NT2/D1 (cell line): ENCODE measurements around the gene RINL.

Source experiments
- DNase-seq: peaks from one replicate; pipeline ENCODE4 v3.0.0-alpha.2; 2011; ENCODE audit warnings: low read depth, low spot score
- H3K27me3 ChIP-seq: 2 replicates; pipeline ENCODE4 v1.6.0; 2011; ENCODE audit warnings: mild to moderate bottlenecking; ENCODE audit not compliant: insufficient read length, insufficient read depth
- H3K36me3 ChIP-seq: 2 replicates; pipeline ENCODE4 v1.6.1; 2011; ENCODE audit warnings: mild to moderate bottlenecking, low read length, mixed read lengths; ENCODE audit not compliant: insufficient read depth, insufficient read length
- H3K4me1 ChIP-seq: 2 replicates; pipeline ENCODE4 v1.5.1; 2011; ENCODE audit not compliant: insufficient read depth, insufficient read length
- H3K4me3 ChIP-seq: 2 replicates; pipeline ENCODE4 v1.5.1; 2011; ENCODE audit warnings: low read depth; ENCODE audit not compliant: insufficient read length
- H3K9ac ChIP-seq: 2 replicates; pipeline ENCODE4 v1.6.0; 2011; ENCODE audit warnings: low read depth; ENCODE audit not compliant: insufficient read length
- H3K9me3 ChIP-seq: 2 replicates; pipeline ENCODE4 v1.5.1; 2011; ENCODE audit warnings: mild to moderate bottlenecking, low read length; ENCODE audit not compliant: insufficient read depth
- SUZ12 ChIP-seq: IDR thresholded peaks from 2 replicates; pipeline ENCODE4 v1.6.1; 2011; ENCODE audit not compliant: insufficient read length, insufficient read depth; ENCODE audit errors: extremely low read depth
- YY1 ChIP-seq: IDR thresholded peaks from 2 replicates; pipeline ENCODE4 v1.6.1; 2011; ENCODE audit not compliant: insufficient read length, insufficient read depth
- ZNF274 ChIP-seq: IDR thresholded peaks from 2 replicates; pipeline ENCODE4 v1.6.1; 2011; ENCODE audit warnings: mild to moderate bottlenecking, low read depth, low read length

Gene RINL

DNA sequence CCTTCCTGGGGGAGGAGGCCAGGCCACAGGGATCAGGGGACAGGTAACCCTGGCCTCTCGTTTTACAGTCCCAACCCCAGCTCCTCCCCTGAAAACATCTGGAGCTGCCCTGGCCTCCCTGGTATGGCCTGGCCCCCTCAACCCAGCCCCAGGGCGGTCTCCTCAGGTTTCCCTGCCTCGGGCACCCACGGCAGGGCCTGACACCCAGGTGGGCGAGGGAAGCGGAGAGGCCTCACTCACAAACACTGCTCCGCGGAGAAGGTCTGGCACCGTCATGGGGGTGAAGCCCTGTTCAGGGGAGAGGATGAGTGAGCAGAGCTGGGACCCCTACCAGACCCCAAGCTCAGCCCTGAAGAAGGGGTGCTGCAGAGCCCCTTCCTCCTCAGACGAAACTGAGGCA lies 40.5 kb upstream of the RINL start:
- Histone ChIP-seq H3K27me3 (no peaks in the 10 kb centered on the region), H3K4me1 (peaks cover 3% of the 10 kb centered on the region), H3K9ac (no peak overlapping the region), H3K36me3 (peaks cover 28% of the 10 kb centered on the region), H3K4me3 (no peak overlapping the region), H3K9me3 (no peaks in the 10 kb centered on the region)
- no peak for TF ChIP-seq YY1
- no peak for DNase-seq

DNA sequence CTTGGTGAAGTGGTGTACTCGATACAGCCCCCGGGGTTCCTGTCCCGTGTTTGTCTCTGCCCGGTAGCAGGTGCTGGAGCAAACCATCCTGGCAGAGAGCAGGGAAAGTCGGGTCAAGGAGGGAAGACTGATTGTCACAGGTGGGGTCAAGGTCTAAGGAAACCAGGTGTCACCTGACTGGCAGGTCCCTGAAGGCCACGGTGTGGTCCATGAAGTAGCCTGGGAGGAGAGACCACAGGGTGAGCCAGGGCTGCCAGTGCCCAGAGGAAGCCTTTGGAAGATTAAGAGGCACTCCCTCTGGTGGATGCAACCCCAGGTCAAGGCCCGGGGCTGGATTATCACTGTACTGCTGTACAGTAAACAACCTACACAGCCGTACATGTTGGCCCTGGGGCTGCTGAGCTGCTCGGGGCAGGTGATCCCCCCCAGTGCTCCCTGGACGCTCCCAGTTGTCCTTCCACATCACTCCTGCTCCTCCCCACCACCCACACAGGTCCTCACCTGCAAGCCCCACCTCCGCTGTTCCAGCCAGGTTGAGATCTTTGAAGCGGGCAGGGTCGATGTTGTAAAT lies 39.9 kb upstream of the RINL start:
- Histone ChIP-seq H3K9me3 (no peaks in the 10 kb centered on the region), H3K27me3 (no peaks in the 10 kb centered on the region), H3K36me3 (peaks cover 28% of the 10 kb centered on the region), H3K9ac (no peak overlapping the region), H3K4me1 (peaks cover 3% of the 10 kb centered on the region), H3K4me3 (no peak overlapping the region)
- DNase-seq, result no peak
- TF ChIP-seq ZNF274 (no peak), SUZ12 (no peak), YY1 (no peak)

DNA sequence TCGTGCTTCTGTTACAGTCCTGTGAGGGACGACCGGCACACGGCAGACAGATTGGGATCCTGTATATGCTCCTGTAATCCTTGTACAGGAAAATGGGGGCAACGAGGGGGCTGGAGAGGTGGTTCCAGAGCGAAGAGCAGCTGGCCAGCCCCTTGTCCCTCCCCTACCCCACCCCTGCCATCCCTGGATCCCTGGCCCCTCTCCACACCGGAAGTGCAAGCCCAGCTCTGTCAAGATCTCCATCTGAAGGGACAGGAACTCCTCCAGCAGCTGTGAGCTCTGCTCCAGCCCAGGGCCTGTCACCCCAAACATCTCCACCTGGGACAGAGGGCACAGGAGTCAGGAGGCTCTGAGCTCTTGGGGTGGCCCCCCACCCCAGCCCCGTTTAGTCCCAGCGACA lies 39.4 kb upstream of the RINL start:
- no peak for DNase-seq
- H3K4me3 ChIP-seq, result no peak overlapping the region
- H3K4me1 ChIP-seq, result peaks cover 3% of the 10 kb centered on the region
- H3K27me3 ChIP-seq, result no peaks in the 10 kb centered on the region
- no peaks in the 10 kb centered on the region for H3K9me3 ChIP-seq
- peaks cover 27% of the 10 kb centered on the region for H3K36me3 ChIP-seq
- no peak for TF ChIP-seq SUZ12
- TF ChIP-seq ZNF274, result no peak
- TF ChIP-seq YY1, result no peak
- H3K9ac ChIP-seq, result no peak overlapping the region

DNA sequence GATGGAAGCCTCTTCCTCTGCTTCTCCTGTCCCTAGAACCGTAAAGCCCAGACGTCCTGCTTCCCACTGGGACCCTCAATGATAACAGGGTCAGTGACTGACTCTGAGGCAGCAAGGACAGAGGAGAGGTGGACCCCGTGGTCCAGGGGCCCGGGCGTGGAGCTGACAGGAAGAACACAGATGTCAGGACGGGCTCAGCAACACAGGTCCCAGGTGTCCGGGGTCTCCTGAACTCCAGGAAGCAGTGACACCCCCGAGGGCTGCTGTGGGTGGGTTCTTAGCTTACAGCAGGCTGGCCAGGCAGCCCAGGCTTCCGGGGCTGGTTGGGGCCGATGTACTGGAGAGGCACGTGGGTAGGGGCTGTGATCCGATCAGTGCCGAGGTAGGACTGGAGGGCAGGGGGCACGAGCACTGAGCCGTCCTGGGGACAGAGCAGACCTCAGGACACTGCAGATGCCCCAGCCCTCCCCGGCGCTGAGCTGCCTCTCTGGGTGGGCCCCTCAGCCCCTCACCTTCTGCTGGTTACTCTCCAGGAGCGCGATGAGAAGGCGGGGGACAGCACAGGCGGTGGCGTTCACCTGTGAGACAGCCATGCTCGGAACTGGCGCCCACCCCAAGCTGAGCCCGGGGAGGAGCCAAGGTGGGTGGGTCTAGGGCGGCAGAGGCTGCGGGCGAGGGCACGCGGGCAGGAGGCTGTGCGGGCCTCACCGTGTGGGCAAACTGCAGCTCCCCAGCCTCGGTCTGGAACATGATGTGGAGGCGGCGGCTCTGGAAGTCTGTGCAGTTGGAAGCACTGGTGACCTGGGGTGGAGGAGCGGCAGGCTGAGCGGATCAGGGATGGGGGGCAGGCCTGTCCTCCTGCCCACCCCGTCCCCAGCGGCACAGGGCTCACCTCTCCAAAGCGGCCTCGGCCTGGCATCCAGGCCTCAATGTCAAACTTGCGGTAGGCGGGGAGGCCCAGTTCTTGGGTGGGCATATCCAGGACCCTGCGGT lies 37.5 kb upstream of the RINL start:
- no peaks in the 10 kb centered on the region for H3K27me3 ChIP-seq
- no peak overlapping the region for H3K9ac ChIP-seq
- no peak for TF ChIP-seq YY1
- no peak for TF ChIP-seq SUZ12
- TF ChIP-seq ZNF274, result no peak
- no peak for DNase-seq
- H3K9me3 ChIP-seq, result no peaks in the 10 kb centered on the region
- H3K36me3 ChIP-seq, result peaks cover 13% of the 10 kb centered on the region
- no peak overlapping the region for H3K4me3 ChIP-seq
- H3K4me1 ChIP-seq, result peaks cover 4% of the 10 kb centered on the region

DNA sequence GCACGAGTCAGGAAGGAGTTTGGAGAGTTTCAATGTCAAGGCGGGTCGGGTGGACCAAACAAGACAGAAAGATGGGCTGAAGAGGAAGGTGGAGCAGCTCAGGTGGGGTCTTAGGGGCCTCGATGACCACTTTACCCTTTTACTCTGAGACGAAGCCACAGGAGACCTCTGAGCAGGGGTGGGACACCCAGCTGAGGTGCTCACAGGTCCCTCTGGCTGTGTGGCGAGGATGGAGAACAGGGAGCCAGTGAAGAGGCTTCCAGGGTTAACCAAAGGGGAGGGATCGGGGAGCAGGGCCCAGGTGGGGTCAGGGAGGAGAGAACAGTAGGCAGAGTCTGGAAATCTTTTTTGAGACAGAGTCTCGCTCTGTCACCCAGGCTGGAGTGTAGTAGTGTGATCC lies 35.9 kb upstream of the RINL start:
- no peak overlapping the region for H3K9ac ChIP-seq
- no peak for DNase-seq
- H3K9me3 ChIP-seq, result no peaks in the 10 kb centered on the region
- no peaks in the 10 kb centered on the region for H3K27me3 ChIP-seq
- peaks cover 4% of the 10 kb centered on the region for H3K4me1 ChIP-seq
- TF ChIP-seq ZNF274 (no peak), YY1 (no peak), SUZ12 (no peak)
- H3K4me3 ChIP-seq, result no peak overlapping the region
- H3K36me3 ChIP-seq, result peaks cover 8% of the 10 kb centered on the region

DNA sequence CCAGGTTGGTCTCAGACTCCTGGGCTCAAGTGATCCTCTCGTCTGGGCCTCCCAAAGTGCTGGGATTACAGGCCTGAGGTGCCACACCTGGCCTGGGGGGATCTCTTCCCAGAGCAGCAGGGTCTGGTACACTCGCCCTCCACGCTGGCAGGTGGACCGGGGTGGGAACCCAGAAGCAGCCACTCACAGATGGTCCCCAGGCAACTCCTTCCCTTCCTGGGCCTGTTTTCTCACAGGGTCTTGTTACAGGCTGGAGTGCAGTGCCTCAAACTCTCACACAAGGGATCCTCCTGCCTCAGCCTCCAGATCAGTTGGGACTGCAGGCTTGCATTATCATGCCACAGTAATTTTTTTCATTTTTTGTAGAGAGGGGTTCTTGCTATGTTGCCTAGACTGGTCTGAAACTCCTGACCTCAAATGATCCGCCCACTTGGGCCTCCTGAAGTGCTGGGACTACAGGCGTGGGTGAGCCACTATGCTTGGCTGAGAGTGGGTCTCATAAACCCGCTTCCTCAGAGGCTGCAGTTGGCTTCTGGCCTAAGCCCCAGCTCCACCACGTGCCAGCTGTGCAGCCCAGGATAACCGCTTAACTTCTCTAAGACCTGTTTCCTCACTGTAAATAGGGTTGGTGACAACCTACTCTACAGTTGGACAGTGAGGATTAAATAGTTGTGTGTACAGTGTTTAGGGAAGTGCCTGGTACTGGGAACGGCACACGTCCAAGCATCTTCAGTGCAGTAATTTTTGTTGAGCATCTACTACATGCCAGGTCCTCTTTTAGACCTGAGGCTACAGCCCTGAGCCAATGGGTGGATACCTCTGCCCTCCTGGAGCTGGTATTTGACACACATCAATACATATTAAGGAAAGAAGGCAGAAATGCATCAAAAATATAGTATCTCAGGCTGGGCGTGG lies 34.8 kb upstream of the RINL start:
- DNase-seq, result no peak
- Histone ChIP-seq H3K4me1 (peaks cover 4% of the 10 kb centered on the region), H3K9ac (no peak overlapping the region), H3K27me3 (no peaks in the 10 kb centered on the region), H3K4me3 (no peak overlapping the region), H3K9me3 (no peaks in the 10 kb centered on the region), H3K36me3 (peaks cover 16% of the 10 kb centered on the region)
- no peak for TF ChIP-seq SUZ12
- no peak for TF ChIP-seq YY1
- no peak for TF ChIP-seq ZNF274

DNA sequence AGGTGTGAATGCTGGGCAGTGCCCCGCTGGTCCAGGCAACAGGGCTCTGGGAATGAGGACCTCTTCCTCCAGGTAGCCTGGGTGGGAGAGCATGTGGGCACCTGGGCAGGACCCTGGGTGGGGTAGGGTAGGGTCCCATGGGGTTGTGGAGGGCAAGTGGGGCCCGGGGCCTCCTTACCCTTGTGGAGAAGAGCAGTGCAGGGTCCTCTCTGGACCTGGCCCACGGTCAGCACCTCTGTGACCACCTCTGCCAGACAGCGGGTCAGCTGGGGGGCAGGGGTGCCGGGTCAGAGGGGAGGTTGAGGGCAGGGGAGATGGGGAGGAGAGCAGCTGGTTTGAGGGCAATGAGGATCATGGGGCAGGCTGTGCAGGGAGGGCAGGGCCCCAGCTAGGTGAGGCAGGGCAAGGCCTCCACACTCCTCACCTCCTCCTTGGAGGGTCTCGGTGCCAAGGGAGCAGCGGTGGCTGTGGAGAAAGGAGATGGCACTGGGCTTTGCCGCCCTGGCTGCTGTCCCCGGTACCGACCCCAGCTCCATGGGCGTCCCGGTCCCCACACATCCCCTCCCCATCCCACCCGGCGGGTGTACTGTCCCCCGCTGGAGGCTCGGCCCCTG lies 33.4 kb upstream of the RINL start:
- Histone ChIP-seq H3K9me3 (peaks cover 6% of the 10 kb centered on the region; the same call in 1 of the 2 replicates), H3K4me3 (no peak overlapping the region), H3K4me1 (peaks cover 2% of the 10 kb centered on the region), H3K27me3 (no peaks in the 10 kb centered on the region), H3K36me3 (peaks cover 29% of the 10 kb centered on the region), H3K9ac (no peak overlapping the region)
- no peak for DNase-seq
- TF ChIP-seq SUZ12 (no peak), YY1 (no peak), ZNF274 (no peak)
